Left ventricle myocardium inferior (tissue), 1 donor: ENCODE data around the gene KDM4D. TPM values are rescaled to one million over a fixed set of nuclear protein-coding genes. Genes with fewer than 3 reads are reported as not detected.
"Not testable (repeated sequence)": the region's sequence is repeated elsewhere in the genome, so short reads cannot be mapped to it uniquely, and the experiment has no call there.

Experiments
- DNase-seq: peaks from one replicate; pipeline ENCODE4 v3.0.0-alpha.2; 2020
- H3K27ac ChIP-seq: fragments of 200-600 bp; replicated peaks from 2 replicates; pipeline ENCODE4 v1.8.0; 2021
- H3K27me3 ChIP-seq: fragments of 200-600 bp; 2 replicates; pipeline ENCODE4 v1.8.0; 2021; ENCODE audit warnings: low read depth
- H3K36me3 ChIP-seq: fragments of 200-600 bp; 2 replicates; pipeline ENCODE4 v1.8.0; 2021
- H3K4me1 ChIP-seq: fragments of 200-600 bp; 2 replicates; pipeline ENCODE4 v1.8.0; 2021
- H3K4me3 ChIP-seq: fragments of 200-600 bp; 2 replicates; pipeline ENCODE4 v1.8.0; 2021; ENCODE audit warnings: mild to moderate bottlenecking, moderate library complexity
- H3K9me3 ChIP-seq: fragments of 200-600 bp; replicated peaks from 2 replicates; pipeline ENCODE4 v1.8.0; 2021
- intact Hi-C: fragments of 100-400 bp; cut with micrococcal nuclease; formaldehyde crosslinking; loops from one replicate; pipeline ENCODE4 v1.11.0; 2022
- total RNA-seq: library from RNA; stranded (reverse); fragmentation: NEBNext Ultra II Directional; extraction: Animal tissue kit (Norgen Biotek cat#: 25700); gene quantifications from one replicate; pipeline ENCODE4 v1.2.1, GENCODE V29; 2021
- TF ChIP-seq, protein P1 (sequence below): fragments of 200-600 bp; IDR thresholded peaks from 2 replicates; pipeline ENCODE4 v1.8.0; 2021; ENCODE audit warnings: antibody characterized with exemption, mild to moderate bottlenecking, borderline replicate concordance
- donor health status: DM: no; HTN: yes; CAD: no; lungs with severe emphysema.

The KDM4D gene
- total RNA-seq, 1 donor from 2014 or later, result 0.69 TPM

DNA sequence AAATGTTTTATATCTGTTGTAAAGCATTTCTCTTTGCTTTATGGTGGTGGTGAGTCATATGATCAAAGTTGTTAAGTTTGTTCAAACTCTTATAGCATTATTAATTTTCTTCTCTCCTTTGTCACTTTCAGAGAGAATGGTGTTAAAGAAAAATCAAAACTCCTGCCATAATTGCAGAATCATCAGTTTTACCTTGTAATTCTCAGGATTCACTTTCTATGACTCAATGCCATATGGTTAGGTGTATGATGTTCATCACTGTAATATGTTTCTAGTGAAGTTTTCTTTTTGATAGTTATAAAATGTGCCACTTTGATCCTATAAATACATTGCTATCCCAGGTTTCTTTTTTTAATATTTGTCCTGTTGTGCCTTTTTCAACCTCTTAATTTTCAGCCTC lies 37.9 kb downstream of the KDM4D start:
- H3K9me3 ChIP-seq, result peaks cover 12% of the 10 kb centered on the region
- H3K4me1 ChIP-seq, result no peaks in the 10 kb centered on the region
- TF ChIP-seq, protein P1, sequence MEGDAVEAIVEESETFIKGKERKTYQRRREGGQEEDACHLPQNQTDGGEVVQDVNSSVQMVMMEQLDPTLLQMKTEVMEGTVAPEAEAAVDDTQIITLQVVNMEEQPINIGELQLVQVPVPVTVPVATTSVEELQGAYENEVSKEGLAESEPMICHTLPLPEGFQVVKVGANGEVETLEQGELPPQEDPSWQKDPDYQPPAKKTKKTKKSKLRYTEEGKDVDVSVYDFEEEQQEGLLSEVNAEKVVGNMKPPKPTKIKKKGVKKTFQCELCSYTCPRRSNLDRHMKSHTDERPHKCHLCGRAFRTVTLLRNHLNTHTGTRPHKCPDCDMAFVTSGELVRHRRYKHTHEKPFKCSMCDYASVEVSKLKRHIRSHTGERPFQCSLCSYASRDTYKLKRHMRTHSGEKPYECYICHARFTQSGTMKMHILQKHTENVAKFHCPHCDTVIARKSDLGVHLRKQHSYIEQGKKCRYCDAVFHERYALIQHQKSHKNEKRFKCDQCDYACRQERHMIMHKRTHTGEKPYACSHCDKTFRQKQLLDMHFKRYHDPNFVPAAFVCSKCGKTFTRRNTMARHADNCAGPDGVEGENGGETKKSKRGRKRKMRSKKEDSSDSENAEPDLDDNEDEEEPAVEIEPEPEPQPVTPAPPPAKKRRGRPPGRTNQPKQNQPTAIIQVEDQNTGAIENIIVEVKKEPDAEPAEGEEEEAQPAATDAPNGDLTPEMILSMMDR, result no peak
- no peak overlapping the region for H3K4me3 ChIP-seq
- peaks cover 5% of the 10 kb centered on the region for H3K27me3 ChIP-seq
- intact Hi-C loops, result no loop called here
- no peaks in the 10 kb centered on the region for H3K36me3 ChIP-seq
- H3K27ac ChIP-seq, result no peak overlapping the region
- no peak for DNase-seq

DNA sequence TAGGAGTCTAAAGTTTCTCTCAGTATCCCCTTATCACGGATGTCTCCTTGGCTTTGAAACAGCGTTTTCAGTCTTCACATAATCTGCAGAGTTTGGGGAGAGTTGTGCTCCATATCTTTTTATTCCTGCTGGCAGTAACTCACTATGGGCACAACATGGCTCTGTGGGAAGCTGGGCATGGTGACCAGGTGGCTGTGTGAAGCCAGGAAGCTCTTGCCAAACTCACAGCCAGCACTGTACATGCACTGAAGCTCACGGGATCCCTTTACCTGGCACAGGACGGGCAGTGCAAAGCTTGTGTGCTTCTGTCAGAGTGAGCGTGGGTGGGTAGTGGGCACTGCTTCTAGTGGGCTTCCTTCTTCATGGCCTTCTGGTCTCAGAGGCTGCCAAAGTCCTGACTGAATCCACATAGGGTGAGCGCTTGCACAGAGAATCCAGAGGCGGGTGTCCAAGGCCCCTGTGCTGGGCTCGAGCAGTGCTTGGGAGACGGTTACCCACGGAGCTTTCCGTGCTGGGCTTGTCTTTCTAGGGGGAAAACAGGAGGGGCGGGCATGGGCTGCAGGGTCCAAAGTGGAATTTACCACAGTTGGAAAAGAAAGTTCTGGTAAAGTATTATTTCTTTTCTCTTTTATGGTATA lies 40.8 kb downstream of the KDM4D start:
- H3K4me3 ChIP-seq, result no peak overlapping the region
- H3K9me3 ChIP-seq, result no peaks in the 10 kb centered on the region
- DNase-seq, result no peak
- intact Hi-C loops, result no loop called here
- no peaks in the 10 kb centered on the region for H3K36me3 ChIP-seq
- peaks cover 5% of the 10 kb centered on the region for H3K27me3 ChIP-seq
- no peak overlapping the region for H3K27ac ChIP-seq
- H3K4me1 ChIP-seq, result no peaks in the 10 kb centered on the region
- TF ChIP-seq, protein P1, result no peak

DNA sequence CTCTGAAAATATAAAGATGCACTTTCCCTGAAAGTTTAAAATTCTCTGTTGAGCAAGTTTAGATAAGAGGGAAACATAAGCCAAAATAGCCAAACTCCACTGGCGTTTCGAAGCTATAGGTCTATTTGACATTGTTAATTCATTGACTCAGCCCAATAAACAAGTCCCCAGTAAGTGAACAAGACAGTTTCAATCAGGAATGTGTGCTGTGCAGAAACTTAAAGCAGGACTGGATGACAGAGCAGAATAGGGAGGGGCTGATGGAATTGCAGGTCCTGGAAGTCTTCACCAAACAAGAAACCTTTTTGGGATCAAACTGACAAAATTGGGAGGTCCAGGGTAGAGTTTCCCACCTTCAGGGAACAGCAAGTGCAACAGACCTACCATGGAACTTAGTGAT lies 42.6 kb downstream of the KDM4D start:
- Histone ChIP-seq H3K27me3 (peaks cover 5% of the 10 kb centered on the region), H3K9me3 (no peaks in the 10 kb centered on the region), H3K4me1 (no peaks in the 10 kb centered on the region), H3K4me3 (no peak overlapping the region), H3K36me3 (no peaks in the 10 kb centered on the region), H3K27ac (no peak overlapping the region)
- DNase-seq, result no peak
- TF ChIP-seq, protein P1, result no peak
- intact Hi-C loops, result no loop called here

DNA sequence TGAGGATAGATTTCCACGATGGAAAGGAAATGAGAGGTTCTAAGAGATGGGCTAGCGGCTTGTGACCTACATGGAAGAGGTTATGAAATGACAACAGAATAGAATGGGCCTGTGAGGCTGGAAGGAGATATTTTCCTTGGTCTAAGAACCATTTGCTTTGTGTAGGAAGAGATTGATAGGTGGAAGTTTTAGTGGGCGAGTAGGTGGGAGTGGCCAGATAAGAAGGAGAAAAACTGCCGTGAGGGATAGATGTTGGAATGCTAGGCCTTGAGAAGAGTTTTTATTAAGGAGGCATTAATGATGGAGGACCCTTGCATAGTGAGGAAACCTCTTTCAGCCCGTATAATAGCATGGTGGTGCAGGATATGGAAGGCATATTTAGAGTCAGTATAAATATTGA lies 48.0 kb downstream of the KDM4D start:
- intact Hi-C loops, H3K4me3 ChIP-seq: not testable (repeated sequence)

DNA sequence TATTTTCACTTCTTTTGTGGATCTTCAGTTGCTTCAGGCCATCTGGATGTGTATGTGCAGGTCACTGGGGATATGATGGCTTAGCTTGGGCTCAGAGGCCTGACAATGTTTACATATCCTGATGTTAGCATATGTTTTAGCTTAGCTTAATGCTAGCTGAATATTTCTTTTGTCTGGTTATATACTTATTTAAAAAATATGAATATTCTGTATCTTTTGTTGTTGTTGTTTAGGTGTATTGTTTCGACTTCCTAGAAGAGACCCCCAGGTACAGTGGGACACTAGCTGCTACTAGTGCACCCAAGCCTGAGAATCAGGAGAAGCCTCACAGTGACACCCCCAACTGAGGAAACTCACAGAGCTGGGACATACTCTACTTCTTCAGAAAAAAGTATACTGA lies 51.4 kb downstream of the KDM4D start, which contains the start of gene KDM4E:
TSS of gene KDM4E (plus strand) at position 301 of the 400 bp plus-strand sequence. CDS start 300 bp downstream, outside the sequence.
- intact Hi-C loops, result no loop called here
- no peak within 1 kb of the TSS for H3K27ac ChIP-seq
- TF ChIP-seq, protein P1, result no peak

More for the DNA sequence above, 48.0 kb downstream of the KDM4D start:
- not testable (repeated sequence) for H3K4me1 ChIP-seq, H3K9me3 ChIP-seq, H3K27me3 ChIP-seq, DNase-seq, H3K36me3 ChIP-seq, H3K27ac ChIP-seq

DNA sequence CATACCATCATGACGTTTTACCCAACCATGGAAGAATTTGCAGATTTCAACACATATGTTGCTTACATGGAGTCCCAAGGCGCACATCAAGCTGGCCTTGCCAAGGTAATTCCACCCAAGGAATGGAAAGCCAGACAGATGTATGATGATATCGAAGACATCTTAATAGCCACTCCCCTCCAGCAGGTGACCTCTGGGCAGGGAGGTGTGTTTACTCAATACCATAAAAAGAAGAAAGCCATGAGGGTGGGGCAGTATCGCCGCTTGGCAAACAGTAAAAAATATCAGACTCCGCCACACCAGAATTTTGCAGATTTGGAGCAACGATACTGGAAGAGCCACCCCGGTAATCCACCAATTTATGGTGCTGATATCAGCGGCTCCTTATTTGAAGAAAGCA lies 52.1 kb downstream of the KDM4D start:
- intact Hi-C loops, DNase-seq, H3K36me3 ChIP-seq: not testable (repeated sequence)

More for the DNA sequence above, 51.4 kb downstream of the KDM4D start, which contains the start of gene KDM4E:
- H3K4me1 ChIP-seq, result no peaks in the 10 kb centered on the region
- H3K4me3 ChIP-seq, result no peak within 1 kb of the TSS
- no peaks in the 10 kb centered on the region for H3K36me3 ChIP-seq
- no peaks in the 10 kb centered on the region for H3K9me3 ChIP-seq
- DNase-seq, result no peak
- H3K27me3 ChIP-seq, result no peaks in the 10 kb centered on the region

More for the DNA sequence above, 52.1 kb downstream of the KDM4D start:
- not testable (repeated sequence) for H3K4me1 ChIP-seq, H3K9me3 ChIP-seq, H3K27ac ChIP-seq, H3K27me3 ChIP-seq, H3K4me3 ChIP-seq
